ENCODE data around the gene SUSD4.
"Not testable (repeated sequence)": the region's sequence is repeated elsewhere in the genome, so short reads cannot be mapped to it uniquely, and the experiment has no call there.

SUSD4 gene

GRCh38 chr1:223251387-223251786 lies 112.6 kb downstream of the SUSD4 start:
- not testable (repeated sequence) for DNase-seq

GRCh38 chr1:223250632-223251015 lies 113.4 kb downstream of the SUSD4 start:
- no peak for DNase-seq

- no peak for DNase-seq
Observed at GRCh38 chr1:223249854-223250631, 113.9 kb downstream of the SUSD4 start.

GRCh38 chr1:223248770-223249140 lies 115.2 kb downstream of the SUSD4 start:
- DNase-seq: no peak

GRCh38 chr1:223248001-223248769 lies 115.8 kb downstream of the SUSD4 start:
- no peak for DNase-seq

GRCh38 chr1:223246476-223247112 lies 117.4 kb downstream of the SUSD4 start:
- no peak for DNase-seq

- no peak for DNase-seq
Observed at GRCh38 chr1:223245983-223246382, 118.0 kb downstream of the SUSD4 start.

GRCh38 chr1:223245411-223245810 lies 118.6 kb downstream of the SUSD4 start:
- DNase-seq: no peak

GRCh38 chr1:223244366-223245103 lies 119.4 kb downstream of the SUSD4 start:
- no peak for DNase-seq

- no peak for DNase-seq
Observed at GRCh38 chr1:223243441-223244050, 120.4 kb downstream of the SUSD4 start.

GRCh38 chr1:223242971-223243370 lies 121.0 kb downstream of the SUSD4 start:
- no peak for DNase-seq

GRCh38 chr1:223242382-223242955 lies 121.5 kb downstream of the SUSD4 start:
- no peak for DNase-seq

- no peak for DNase-seq
Observed at GRCh38 chr1:223240122-223240521, 123.9 kb downstream of the SUSD4 start.

GRCh38 chr1:223235091-223235490 lies 128.9 kb downstream of the SUSD4 start:
- DNase-seq: peak in 1 of 56 donors; percentile 6

GRCh38 chr1:223234534-223234933 lies 129.4 kb downstream of the SUSD4 start:
- no peak for DNase-seq

- DNase-seq: no peak
Observed at GRCh38 chr1:223234170-223234514, 129.8 kb downstream of the SUSD4 start.

GRCh38 chr1:223233410-223234169 lies 130.4 kb downstream of the SUSD4 start:
- DNase-seq: peak in 10 of 56 donors; percentile 5 to 46 (median 20)

- no peak for DNase-seq
Observed at GRCh38 chr1:223233019-223233409, 131.0 kb downstream of the SUSD4 start.

- no peak for DNase-seq
Observed at GRCh38 chr1:223231581-223231980, 132.4 kb downstream of the SUSD4 start.

- DNase-seq: no peak
Observed at GRCh38 chr1:223231011-223231572, 132.9 kb downstream of the SUSD4 start.

All from amygdala (tissue), 56 donors.